Hindlimb muscle (tissue), 1 donor: ENCODE results near the gene PRICKLE2. TPM values are rescaled to one million over a fixed set of nuclear protein-coding genes. Genes with fewer than 3 reads are reported as not detected.
"Not testable (repeated sequence)": the region's sequence is repeated elsewhere in the genome, so short reads cannot be mapped to it uniquely, and the experiment has no call there.

Experiments
- DNase-seq: peaks from one replicate; pipeline ENCODE4 v3.0.0-alpha.2; 2013
- polyA plus RNA-seq: library from polyadenylated mRNA; unstranded; fragments of 120-200 nt; gene quantifications from one replicate; pipeline ENCODE4 v1.2.1, GENCODE V29; 2013; ENCODE audit not compliant: insufficient read length

Gene PRICKLE2
- polyA plus RNA-seq, 1 donor: 11.0 TPM

GRCh38 chr3:64095802-64096201 lies 129.5 kb downstream of the PRICKLE2 start:
- DNase-seq: no peak

GRCh38 chr3:64094713-64095079 lies 130.6 kb downstream of the PRICKLE2 start:
- DNase-seq: no peak

GRCh38 chr3:64093825-64094712 lies 131.2 kb downstream of the PRICKLE2 start:
- DNase-seq: no peak

DNA sequence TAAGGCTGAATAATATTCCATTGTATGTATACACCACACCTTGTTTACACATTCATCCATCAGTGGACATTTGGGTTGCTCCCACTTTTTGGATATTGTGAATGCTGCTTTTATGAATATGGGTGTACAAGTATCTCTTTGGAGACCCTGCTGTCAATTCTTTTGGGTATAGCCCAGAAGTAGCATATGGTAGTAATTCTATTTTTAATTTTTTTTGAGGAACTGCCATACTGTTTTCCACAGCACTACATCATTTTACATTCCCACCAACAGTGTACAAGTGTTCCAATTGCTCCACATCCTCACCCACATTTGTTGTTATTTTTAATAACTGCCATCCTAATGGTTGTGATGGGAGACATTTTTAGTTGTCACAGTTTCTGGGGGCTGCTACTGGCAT lies 132.1 kb downstream of the PRICKLE2 start:
- DNase-seq: no peak

DNA sequence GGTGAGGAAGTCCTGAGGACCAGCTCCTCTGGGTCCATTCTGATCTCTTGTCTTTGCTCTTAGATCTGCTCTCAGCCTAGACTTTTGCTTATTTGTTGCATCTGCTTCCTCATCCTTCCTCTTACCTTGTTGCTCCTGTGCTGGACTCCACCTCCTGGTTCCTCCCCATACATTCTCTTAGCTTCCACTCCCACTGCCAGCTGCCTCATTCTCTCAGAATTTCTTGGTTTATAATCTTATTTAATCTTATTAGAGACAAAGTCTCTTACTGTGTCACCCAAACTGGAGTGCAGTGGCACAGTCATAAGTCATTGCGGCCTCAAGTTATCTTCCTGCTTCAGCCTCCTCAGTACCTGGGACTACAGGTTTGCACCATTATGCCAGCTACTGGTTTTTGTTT lies 133.8 kb downstream of the PRICKLE2 start:
- no peak for DNase-seq

GRCh38 chr3:64089386-64089785 lies 135.9 kb downstream of the PRICKLE2 start:
- DNase-seq: not testable (repeated sequence)

DNA sequence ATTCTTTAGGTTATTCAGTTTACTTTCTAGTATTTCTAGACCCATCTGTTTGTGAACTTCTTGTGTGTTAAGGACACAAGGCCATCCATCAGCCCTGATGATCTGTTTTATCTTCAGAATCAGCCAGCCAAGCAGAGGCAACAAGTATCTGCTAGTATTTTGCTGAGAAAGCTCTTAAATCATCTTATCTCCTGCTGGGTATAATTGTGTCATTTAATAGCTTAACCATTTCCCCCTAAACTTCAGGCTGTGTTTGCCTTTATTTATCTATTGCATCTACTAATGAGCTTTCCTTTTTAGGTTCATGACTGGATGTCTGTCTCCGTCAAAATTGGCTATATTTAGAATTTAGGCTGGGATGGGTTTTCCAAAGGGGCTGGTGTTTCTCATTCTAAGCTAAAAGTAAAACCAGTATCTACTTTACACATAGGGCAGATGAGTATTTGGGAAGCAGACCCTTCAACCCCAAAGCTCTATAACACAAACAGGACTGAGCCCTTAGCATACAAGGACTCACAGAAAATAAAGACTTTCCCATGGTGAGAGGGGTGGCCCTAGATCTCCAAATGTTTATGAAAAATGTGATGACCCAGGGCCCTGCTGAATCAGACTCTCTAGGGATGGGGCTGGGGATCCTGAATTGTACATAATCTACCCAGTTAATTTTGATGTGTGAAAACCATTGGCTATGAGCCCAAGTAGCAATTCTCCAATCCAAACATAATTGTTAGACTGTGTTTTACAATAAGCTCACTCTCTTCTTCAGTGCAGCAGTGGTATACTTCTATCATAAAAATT lies 136.7 kb downstream of the PRICKLE2 start:
- DNase-seq: no peak

DNA sequence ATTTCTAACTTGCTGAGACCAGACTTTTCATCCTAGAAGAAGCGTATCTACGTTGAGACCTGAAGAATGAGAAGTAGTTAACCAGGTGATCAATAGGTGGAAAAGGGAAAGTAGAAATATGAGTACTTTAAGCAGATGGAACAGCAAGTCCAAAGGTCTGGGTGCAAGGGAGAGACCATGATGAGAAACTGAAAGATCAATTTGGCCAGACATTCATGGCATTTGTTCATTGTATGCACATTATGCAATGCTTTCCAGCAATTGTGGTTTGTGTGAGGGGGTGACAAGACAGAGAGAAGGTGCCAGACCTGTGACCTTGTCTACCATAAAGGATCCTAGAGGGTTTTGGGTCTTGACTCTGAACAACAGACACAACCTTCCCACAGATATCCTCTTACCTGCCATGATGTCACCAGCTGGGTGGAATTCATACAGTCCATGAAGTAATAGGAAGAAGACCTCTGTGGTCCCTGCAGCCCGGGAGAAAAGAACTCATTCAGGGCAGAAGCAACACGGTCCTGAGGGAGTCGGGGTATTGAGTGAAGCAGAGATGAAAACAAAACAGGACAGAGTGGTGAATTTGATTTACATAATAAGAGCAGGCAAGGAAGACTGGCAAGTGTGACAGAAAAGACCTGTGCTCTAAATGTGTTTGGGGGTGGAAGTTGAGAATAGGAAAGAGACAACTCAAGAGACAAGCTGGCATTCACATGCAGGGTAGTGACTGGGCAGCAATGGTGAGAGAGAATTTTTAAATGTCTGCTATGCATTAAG lies 138.6 kb downstream of the PRICKLE2 start:
- DNase-seq: no peak

- DNase-seq: no peak
Observed at GRCh38 chr3:64084640-64085039, 140.6 kb downstream of the PRICKLE2 start.

GRCh38 chr3:64083575-64083974 lies 141.7 kb downstream of the PRICKLE2 start:
- DNase-seq: no peak

DNA sequence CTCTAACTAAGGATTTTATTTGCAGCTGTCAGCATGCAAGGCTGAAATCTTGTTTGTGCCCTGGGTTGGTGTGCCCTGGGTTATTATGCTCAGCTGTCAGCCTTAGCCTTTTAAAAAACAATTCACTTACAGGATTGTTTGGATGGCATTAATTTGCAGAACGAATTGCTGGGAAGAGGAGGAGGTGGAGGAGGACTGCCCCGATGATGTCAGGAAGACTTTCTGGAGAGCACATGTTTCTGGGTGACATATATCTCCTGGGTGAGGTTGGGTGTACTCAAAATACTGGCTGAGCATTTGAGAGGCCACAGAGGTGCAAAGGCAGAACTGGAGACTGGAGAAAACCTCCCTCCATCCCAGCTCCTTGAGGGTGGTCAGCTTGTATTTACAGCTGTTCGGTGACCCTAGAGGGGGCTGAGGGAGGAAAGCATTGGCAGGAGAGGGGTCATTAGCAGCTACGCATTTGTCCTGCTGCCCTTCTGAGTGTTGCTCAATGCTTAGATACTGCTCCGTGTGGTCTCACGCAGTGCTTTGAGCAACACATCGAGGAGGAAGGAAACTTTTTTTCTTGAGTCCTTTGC lies 142.2 kb downstream of the PRICKLE2 start:
- DNase-seq: no peak

DNA sequence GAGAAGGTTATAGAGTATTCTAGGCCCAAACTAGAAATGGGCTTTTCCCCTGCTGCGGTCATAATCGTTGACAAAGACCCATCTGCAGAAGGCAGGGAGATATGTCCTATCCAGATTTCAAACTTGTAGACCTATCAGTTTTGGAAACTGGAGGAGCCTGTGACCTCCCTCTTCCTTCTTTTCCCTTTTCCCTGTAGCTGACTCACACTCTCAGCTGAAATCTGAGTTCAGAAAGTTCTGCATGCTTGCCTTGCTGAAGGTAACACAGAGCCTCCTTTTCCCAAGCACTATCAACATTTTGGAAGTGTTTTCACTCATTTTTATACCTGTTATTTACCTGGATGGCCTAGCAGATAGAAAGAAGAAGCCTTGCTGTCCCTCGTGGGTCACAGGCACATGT lies 142.9 kb downstream of the PRICKLE2 start:
- no peak for DNase-seq

GRCh38 chr3:64081235-64081630 lies 144.0 kb downstream of the PRICKLE2 start:
- DNase-seq: no peak

- no peak for DNase-seq
Observed at GRCh38 chr3:64080616-64081234, 144.5 kb downstream of the PRICKLE2 start.

GRCh38 chr3:64079369-64080150 lies 145.7 kb downstream of the PRICKLE2 start:
- no peak for DNase-seq

DNA sequence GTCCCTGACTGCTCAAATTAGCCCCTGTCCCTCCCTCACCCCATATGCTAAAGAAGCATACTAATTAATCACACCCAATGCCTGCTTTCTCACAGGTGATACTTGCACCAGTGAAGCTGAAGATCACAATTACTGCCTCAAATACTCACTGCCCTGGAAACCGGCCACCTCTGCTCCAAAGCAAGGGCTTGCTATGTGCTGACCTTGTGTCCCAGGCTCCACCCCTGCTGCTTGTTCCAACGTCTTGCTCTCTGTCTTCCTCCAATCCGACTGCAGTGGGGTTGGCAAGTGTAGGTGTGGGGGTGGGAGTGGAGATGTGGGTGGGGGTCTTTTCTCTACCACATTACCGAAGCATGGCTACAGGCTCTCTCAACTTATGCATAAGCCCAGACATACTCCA lies 146.3 kb downstream of the PRICKLE2 start:
- DNase-seq: no peak

- no peak for DNase-seq
Observed at GRCh38 chr3:64074895-64075679, 150.2 kb downstream of the PRICKLE2 start.

DNA sequence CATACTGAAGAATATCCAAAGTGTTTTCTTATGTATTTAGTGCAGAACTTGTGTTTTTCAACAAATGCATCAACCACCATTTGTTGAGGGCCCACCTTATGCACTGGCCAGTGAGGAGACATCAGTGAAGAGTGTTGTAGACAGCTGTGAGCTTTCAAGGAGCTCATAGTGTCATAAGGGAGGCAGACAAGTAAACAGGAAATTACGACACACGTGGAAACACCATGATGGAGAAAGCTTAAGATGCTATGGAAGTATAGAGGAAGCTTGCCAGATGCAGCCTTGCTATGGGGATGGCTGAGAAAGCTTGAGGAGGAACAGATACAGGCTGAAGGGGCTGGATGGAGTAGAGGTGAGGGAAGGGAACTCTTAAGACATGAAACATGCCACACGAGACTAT lies 151.2 kb downstream of the PRICKLE2 start:
- peak; percentile 53 for DNase-seq

DNA sequence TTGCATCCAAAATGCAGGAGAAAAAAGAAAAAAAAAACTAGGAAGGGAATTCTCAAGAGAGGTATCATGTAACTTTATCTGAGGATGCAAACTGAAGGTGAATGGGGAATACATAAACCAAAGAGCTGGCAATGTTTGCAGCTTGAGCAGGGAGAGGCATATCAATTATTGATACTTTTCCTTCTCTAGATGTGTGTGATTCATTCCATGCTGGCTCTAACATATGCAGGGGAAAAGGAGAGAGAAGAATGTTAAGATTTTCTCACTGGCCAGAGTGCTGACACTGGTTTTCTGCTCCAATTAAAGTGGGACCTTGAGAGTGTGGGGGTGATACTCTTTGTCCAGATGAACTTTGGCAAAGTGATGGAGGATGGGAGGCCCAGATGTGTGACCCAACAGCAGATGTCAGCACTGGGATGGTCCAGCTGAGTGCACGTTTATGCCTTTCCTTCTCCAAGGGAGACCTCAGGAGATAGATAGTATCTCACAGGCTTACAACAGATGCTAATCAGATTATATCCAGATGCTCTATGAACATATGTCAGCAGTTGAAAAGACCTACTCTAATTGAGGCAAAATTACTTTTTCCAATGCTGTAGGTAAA lies 152.0 kb downstream of the PRICKLE2 start:
- peak; percentile 88 for DNase-seq

DNA sequence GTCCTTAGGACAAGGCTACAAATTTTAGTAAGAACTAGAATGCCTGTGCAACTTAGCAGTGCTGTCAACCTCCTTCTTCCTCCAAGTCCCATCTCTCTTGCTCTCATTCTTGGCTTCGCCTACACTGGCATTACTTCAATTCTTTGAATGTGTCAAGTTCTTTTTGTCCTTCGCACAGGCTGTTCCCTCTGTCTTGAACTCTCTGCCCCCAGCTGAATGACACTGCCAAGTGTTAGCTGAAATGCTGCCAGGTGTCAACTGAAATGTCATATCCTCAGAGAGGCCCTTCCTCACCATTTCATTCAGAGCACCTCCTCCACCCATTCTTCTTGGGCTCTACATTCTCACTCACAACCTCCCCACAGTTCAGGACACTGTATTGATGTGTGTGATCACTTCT lies 153.1 kb downstream of the PRICKLE2 start:
- DNase-seq: no peak
